SK-N-SH treated with all-trans-retinoic acid at 6 μM for 48 hours (cell line): ENCODE results near the gene RAPGEFL1.

Experiments used
- CREB5 ChIP-seq: fragments of 250-450 bp; sonication (Bioruptor Pico); IDR thresholded peaks from 2 replicates; pipeline ENCODE4 v1.5.1; 2020; ENCODE audit warnings: low read depth, mild to moderate bottlenecking, moderate library complexity
- CSDC2 ChIP-seq: fragments of 250-450 bp; sonication (Bioruptor Pico); IDR thresholded peaks from 2 replicates; pipeline ENCODE4 v1.5.0; 2020; ENCODE audit warnings: mild to moderate bottlenecking, moderate library complexity
- ESRRG ChIP-seq: fragments of 250-450 bp; sonication (Bioruptor Pico); IDR thresholded peaks from 2 replicates; pipeline ENCODE4 v1.6.1; 2021; ENCODE audit warnings: mild to moderate bottlenecking
- ISL1 ChIP-seq: fragments of 250-450 bp; sonication (Bioruptor Pico); IDR thresholded peaks from 2 replicates; pipeline ENCODE4 v2.1.2; 2022; ENCODE audit warnings: mild to moderate bottlenecking, moderate library complexity
- OSR1 ChIP-seq: fragments of 250-450 bp; sonication (Bioruptor Pico); IDR thresholded peaks from 2 replicates; pipeline ENCODE4 v1.8.0; 2022; ENCODE audit warnings: moderate library complexity, mild to moderate bottlenecking, inconsistent platforms
- PATZ1 ChIP-seq: fragments of 250-450 bp; sonication (Bioruptor Pico); IDR thresholded peaks from 2 replicates; pipeline ENCODE4 v1.8.0; 2020; ENCODE audit warnings: mild to moderate bottlenecking, moderate library complexity, borderline replicate concordance
- PPARA ChIP-seq: fragments of 250-450 bp; sonication (Bioruptor Pico); IDR thresholded peaks from 2 replicates; pipeline ENCODE4 v1.5.0; 2020; ENCODE audit warnings: mild to moderate bottlenecking, borderline replicate concordance
- SNAI2 ChIP-seq: fragments of 250-450 bp; sonication (Bioruptor Pico); IDR thresholded peaks from 2 replicates; pipeline ENCODE4 v1.5.0; 2020; ENCODE audit warnings: mild to moderate bottlenecking, moderate library complexity

GRCh38 chr17:40218006-40218739 lies 40.9 kb downstream of the RAPGEFL1 start:
- TF ChIP-seq PATZ1 (no peak), ISL1 (no peak), PPARA (no peak), OSR1 (no peak), CREB5 (CRISPR knock-in tag) (no peak), SNAI2 (CRISPR knock-in tag) (no peak), CSDC2 (CRISPR knock-in tag) (no peak), ESRRG (CRISPR knock-in tag) (no peak)
